ENCODE results near the gene FZD8.

The FZD8 gene

GRCh38 chr10:35641676-35642034 is 441 bp downstream of the FZD8 start:
- in situ Hi-C loops (cut with MboI; ENCODE audit: low sequenced_read_pairs) = no loop called here

DNA sequence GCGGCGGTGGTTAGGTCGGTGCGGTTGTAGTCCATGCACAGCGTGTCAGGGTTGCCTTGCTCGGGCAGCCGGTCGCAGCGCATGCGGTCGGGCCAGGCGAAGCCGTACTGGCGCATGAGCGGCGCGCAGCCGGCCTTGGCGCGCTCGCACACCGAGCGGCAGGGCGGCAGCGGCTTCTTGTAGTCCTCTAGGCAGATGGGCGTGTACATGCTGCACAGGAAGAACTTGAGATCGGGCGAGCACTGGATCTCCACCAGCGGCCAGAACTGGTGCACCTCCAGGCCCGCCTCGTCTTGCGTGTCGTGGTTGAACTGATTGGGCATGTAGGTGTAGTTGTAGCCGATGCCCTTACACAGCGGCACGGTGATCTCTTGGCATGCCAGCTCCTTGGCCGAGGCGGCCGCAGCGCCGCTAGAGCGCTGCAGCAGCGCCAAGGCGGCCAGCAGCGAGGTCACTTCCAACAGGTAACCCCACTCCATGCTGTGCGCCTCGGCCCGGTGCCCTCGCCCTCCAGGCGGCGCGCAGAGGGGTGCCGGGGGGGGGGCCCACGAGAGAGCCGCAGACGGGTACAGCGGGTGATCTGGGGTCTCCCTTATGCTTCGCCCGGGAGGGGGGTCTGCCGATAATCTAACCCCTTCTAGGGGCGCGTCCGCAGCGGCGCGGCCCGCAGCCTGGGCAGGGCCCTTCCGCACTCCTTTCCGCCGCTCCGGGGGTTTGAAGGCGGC is 983 bp downstream of the FZD8 start:
- in situ Hi-C loops (cut with MboI; ENCODE audit: low sequenced_read_pairs) = no loop called here

DNA sequence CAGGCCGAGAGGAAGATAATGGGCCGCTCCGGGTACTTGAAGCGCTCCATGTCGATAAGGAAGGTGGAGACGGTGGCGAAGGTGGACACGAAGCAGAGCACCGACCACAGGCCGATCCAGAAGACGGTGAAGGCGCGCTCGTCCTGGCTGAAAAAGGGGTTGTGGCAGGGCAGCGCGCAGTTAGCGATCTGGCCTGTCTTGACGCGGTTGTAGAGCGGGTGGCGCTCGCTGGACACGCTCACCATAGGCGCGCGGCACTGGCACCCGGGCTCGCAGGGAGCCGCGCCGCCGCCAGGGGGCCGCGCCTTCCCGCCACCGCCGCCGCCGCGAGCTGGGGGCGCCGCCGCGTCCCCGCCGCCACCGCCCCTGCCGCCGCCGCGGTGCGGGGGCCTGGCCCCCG is 1.6 kb downstream of the FZD8 start:
- in situ Hi-C loops (cut with MboI; ENCODE audit: low sequenced_read_pairs) = no loop called here

DNA sequence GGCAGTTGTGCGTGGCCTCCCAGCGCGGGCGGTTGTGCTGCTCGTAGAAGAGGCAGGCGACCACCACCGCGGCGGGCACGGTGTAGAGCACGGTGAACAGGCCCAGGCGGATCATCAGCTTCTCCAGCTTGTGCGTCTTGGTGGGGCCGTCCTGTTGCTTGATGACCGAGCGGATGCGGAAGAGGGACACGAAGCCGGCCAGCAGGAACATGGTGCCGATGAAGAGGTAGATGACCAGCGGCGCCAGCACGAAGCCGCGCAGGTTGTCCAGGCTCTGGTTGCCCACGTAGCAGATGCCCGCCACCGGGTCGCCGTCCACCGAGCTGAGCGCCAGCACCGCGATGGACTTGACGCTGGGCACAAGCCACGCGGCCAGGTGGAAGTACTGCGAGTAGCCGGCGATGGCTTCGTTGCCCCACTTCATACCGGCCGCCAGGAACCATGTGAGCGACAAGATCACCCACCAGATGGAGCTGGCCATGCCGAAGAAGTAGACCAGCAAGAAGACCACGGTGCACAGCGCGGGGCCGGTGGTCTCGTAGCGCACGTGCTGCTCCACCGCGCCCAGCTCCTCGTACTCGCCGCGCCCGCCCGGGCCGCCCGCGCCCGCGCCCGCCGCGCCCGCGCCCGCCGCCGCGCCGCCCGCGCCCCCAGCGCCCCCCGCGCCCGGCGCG is 2.2 kb downstream of the FZD8 start:
- in situ Hi-C loops (cut with MboI; ENCODE audit: low sequenced_read_pairs) = no loop called here

- in situ Hi-C loops (cut with MboI; ENCODE audit: low sequenced_read_pairs) = no loop called here
These were observed 2.9 kb downstream of the FZD8 start for GRCh38 chr10:35639021-35639727.

GRCh38 chr10:35638101-35638500 is 4.0 kb downstream of the FZD8 start:
- in situ Hi-C loops (cut with MboI; ENCODE audit: low sequenced_read_pairs) = no loop called here

DNA sequence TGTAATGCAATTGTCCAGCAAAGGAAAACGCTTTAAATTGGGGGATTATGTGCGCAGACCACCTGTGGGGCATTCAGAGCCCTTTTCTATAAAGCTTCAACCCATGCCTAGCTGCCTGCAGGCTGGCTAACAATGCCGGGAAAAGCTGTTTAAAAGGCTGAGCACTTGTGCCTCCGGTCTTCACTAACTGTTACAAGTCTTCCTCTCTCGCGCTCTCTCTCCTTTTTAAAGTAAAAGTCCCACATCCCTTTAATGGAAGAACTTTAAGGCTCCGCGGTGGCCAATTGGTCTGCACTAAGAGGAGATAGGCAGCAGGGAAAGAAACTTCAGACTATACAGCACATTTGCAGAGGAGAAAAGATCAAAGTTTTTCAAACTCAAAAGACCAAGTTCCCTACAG is 4.6 kb downstream of the FZD8 start:
- in situ Hi-C loops (cut with MboI; ENCODE audit: low sequenced_read_pairs) = no loop called here

DNA sequence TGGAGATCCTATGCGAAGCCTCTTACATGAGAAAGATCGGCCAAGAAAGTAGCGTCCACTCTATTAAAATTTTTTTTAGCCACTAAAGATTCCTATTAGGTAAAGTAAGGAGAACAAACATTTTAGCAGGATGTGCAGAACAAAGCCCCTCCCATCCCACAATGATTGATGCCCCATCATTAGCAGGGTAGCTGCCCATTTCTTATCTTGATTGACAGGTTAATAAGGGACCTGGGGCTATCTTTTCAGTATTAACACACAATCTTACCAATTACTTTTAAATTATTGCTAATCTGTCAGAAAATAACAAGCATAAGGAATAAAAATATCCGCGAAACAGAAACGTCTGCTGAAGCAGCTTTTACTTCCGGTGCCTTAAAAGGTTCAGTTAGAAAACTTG is 5.1 kb downstream of the FZD8 start:
- in situ Hi-C loops (cut with MboI; ENCODE audit: low sequenced_read_pairs) = no loop called here

DNA sequence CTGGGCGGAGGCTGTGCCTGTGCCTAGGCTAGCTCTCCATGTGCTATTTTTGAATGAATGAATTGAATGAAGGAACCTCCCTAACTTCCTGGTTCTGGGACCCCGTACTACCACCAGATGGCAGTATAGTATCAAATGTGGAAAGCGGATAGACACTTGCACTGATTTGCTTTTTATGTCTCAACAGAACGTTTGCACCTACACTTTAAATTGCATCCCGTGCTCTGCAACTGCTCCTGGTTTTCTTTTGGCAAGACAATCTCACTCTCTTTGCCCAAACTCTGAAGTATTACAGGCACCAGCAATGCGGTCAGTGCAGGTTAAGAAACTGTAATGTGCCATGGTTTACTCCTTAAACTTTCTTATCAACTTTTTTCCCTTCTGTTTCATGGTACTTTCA is 6.5 kb downstream of the FZD8 start:
- in situ Hi-C loops (cut with MboI; ENCODE audit: low sequenced_read_pairs) = no loop called here

GRCh38 chr10:35633006-35633980 is 8.8 kb downstream of the FZD8 start:
- in situ Hi-C loops (cut with MboI; ENCODE audit: low sequenced_read_pairs) = no loop called here

DNA sequence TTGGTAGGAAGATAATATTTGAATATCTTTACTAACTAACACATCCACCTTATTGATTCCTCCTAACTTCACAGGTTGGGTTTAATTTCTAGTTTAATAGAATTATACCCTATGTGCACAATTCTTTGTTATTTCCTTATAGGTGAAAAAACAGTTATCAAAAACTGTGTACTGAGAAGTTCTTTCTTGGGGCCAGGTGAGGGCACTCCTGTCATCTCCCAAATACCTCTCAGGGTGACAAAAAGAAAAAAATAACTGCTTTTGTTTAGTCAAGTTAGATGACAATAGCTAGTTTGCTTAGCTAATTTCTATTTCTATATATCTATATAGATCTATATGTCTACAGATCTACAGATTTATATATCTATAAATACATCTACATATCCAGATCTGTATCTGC is 10.1 kb downstream of the FZD8 start:
- in situ Hi-C loops (cut with MboI; ENCODE audit: low sequenced_read_pairs) = no loop called here

DNA sequence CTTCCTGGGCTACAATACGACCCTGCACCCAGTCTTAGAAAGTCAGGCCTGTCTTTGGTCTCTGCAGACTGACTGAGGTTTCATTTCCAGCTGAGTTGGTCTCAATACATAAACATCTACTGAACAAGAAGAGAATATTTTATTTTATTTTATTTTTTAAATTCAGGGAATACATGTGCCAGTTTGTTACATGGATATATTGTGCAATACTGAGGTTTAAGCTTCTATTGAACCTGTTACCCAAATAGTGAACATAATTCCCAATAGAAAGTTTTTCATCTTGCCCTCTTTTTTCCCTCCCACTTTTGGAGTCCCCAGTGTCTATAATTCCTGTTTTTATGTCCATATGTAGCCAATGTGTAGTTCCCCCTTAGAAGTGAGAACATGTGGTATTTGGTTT is 10.7 kb downstream of the FZD8 start:
- in situ Hi-C loops (cut with MboI; ENCODE audit: low sequenced_read_pairs) = no loop called here

- in situ Hi-C loops (cut with MboI; ENCODE audit: low sequenced_read_pairs) = no loop called here
These were observed 15.1 kb downstream of the FZD8 start for GRCh38 chr10:35626971-35627507.

DNA sequence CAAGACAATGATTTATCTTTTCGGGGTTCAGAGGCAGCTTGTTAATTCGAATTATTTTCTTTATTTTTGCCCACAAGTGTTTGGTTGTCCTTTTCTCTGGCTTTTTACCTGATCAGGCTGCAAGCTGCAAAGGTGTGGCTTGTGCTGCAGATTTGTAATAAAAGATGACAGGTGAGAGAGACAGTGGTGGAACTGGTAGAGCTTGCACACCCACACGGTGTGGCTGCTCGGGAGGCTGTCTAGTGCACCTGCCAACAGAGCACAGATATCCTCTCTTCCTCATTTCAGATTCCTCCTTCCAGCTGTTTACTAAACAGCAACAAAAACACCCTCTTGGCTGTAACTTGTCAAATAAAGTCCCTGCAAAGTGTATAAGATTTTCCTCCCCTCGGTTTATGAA is 27.8 kb downstream of the FZD8 start:
- in situ Hi-C loops (cut with MboI; ENCODE audit: low sequenced_read_pairs) = no loop called here

GRCh38 chr10:35613597-35614226 is 28.4 kb downstream of the FZD8 start:
- in situ Hi-C loops (cut with MboI; ENCODE audit: low sequenced_read_pairs) = no loop called here

DNA sequence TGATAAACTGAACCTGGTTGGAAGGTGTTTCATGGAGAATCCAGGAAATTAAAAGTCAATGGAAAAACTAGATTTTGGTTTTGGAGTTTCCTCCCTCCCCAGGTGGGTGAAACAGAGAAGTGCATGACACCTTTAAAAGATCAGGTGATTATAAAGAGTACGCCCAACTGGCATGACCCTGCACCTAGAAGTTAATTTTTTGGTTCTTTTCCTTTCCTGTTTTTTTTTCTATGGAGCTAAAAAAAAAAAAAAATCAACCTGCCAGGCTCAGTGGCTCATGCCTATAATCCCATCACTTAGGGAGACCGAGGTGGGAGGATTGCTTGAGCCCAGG is 29.0 kb downstream of the FZD8 start:
- in situ Hi-C loops (cut with MboI; ENCODE audit: low sequenced_read_pairs) = no loop called here

DNA sequence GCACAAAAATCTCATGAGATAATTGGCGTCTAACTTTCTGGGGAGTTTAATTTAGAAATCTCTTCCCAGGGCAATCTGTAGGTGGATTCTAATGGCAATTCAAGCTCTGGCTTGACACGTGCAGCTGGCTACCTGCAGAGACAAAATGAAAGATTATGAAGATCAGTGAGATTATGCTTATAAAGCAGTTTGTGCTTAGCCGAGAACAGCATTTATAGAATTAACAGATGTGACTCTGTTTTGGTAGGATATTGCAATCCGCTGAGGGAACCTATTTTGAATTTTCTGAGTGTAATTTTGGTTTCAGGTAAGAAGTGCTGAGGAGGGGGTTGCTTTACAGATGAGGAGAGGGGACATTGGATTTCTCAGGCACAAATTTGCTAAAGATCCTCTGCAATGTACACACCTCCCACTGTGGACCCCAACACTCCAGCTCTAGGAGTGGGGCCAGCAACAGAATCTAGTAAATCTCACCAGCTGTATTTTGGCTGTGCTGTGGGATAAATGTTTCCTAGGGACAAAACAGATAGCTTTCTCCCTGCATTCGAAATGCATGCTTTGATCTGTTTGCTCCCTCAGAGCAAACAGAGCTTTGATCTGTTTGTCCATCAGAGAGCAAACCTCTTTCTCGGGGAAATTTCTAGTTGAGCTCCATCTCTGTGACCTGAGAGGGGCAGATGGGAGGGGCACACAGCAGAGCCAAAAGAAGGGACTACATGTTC is 29.6 kb downstream of the FZD8 start:
- in situ Hi-C loops (cut with MboI; ENCODE audit: low sequenced_read_pairs) = no loop called here

GRCh38 chr10:35611750-35612149 is 30.3 kb downstream of the FZD8 start:
- in situ Hi-C loops (cut with MboI; ENCODE audit: low sequenced_read_pairs) = no loop called here

DNA sequence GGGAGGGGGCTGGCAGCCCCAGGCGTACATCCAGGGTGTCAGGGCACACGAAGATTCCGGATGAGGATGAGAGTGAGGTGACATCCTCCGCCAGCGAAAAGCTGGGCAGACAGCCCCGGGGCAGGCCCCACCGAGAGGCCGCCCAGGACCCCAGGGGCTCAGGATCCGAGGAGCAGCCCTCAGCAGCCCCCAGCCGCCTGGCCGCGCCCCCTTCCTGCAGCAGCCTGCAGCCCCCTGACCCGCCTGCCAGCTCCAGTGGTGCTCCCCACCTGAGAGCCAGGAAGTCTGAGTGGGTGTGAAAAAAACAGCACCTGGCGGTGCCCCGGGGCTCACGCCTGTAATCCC is 33.8 kb downstream of the FZD8 start:
- in situ Hi-C loops (cut with MboI; ENCODE audit: low sequenced_read_pairs) = no loop called here

Data from HL-60/S4 treated with retinoic acid at 250 ng/mL for 4 days and 3 days (cell line).